Activated gamma-delta T cell treated with Interleukin-2 at 50 U/mL for 16 hours (primary cell): Measurements from ENCODE around the gene CBX6.

Experiments
- DNase-seq: peaks from one replicate; pipeline ENCODE4 v3.0.0-alpha.2; 2020

Gene CBX6

DNA sequence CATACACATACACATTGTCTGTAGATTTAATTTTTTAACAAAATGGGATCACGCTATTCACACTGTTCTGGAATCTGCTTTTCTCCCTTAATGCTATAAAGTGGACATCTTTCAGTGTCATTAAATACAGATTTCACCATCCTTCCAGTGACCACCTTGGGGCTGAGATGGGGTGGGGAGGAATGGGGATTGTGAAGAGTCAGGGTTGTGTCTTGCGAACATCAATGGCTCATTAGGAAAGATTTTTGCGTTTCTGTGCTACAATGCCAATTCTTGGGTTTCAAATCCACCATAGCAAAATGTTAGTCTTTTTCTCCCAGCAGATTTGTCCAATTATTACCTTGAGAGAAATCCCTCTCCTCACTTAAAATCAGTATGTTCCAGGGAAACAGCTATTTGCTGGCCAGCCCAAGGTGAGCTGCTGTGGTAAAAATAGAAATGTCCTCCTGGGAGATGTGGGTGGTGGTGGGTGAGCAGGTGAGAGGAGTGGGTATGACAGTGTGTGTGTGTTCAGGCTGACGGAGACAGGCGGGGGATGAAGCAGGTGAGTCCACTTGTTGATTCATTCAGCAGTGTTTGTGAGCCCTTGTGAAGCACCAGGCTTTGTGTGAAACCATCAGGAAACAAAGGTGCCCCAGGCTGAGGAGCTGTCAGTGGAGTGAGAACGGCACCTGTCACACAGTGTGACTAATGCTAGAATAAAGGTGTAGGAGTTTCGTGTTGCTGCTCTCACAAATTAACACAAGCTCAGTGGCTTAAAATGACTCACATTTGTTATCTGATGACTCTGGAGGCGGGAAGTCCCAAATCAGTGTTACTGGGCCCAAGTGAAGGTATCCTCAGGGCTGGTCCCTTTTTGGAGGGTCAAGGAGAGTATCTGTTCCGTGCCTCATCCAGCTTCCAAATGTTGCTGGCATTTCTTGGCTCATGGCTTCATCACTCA is 1.7 kb upstream of the CBX6 start:
- peak; percentile 63 for DNase-seq

DNA sequence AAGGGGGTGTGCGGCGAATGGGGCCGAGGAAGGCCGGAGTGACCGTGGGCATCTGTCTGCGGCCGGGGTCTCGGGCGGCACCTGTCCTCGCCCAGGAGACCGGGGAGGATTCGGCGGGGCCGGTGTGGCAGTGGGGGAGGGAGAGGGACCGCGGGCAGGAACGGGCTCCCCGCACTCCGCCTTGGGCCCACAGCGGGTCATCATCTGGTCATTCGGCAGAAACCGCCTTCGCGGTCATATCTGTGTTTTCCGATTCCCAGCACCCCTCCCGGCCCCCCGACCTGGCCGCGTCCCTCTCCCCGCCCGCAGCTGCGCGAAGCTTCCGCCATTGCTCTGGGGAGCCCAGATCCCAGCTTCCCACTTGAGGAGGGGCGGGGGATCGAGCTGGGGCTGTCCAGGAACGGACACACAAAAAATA is 824 bp upstream of the CBX6 start:
- no peak for DNase-seq

DNA sequence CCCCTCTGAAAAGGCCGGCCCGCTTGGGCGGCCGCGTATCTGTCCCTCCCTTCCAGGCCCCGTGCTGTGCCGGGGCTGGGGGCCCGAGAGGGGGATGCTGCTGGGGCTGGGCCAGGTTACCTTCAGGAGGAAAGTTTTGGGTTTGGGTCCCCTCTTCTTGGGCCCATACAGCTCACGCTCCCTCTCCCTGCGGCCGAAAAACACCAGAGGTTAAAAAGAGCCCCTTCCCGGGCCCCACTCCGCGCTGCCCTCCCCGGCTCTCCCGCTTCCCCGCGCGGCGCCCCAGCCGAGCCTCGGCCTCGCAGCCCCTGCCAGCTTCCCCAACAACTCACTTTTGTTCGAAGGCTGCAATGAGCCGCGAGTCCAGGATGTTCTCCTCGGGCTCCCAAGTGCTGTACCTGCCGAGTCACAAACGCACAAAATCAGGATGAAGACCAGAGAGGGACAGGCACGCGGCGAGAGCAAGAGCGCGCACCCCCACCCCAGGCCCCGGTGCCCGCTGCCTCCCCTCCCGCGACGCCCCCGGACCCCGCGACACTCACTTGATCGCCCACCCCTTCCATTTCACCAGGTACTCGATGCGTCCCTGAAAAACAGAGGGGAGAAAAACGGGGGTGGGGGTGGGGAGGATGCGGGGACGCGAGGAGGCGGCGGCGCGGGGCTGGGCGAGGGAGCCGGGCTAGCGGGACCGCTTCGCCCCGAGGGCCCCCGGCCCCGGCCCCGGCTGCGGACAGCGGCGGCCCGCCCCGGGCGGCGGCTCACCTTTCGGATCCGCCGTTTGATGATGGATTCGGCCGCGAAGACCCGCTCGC is 450 bp downstream of the CBX6 start:
- no peak for DNase-seq

DNA sequence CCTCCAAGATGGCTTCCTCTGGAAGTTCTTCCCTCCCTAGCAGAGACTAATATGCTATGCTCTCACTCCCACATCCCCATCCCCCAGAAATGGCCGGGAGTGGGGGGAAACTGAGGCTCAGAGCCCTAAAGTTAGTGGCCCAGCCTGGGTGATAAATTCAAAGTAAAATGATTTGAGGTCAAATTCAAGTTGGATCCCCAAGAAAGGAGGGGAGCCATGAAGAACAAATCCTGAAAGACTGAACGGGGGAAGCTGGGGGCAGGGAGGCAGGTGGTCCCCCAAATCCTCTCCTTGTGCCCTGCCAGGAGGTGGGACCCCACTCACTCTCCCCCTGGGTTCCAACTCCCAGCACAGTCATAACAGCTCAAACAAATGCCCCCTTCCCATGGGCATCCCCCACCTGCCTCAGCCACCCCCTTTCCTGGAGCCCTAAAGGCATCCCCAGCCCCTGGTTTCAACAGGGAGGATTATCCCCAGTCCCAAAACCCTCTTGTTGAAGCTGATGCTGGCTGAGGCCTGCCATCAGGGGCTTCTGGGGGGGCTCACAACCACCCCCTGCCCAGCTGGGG is 1.1 kb downstream of the CBX6 start:
- no peak for DNase-seq

DNA sequence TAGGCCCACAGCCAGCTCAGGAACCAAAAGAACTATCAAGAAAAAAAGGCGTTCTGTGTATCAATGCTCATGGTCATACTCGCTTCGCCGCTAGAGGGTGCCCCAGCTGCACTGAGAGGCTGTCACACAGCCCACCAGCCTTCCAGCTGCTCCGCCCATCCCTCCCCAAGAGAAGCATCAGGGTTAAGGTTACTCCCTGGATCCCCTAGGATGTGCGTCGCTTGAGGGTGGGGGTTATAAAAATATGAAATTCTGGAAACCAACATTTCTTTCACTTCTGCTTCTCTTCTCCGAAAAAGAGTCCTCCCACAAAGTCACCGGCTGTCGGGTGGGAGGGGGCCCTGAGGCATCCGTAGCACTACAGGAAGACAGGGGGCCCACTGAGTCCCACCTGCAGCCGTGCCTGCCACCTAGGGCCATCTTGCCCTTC is 1.7 kb downstream of the CBX6 start:
- peak; percentile 85 for DNase-seq

DNA sequence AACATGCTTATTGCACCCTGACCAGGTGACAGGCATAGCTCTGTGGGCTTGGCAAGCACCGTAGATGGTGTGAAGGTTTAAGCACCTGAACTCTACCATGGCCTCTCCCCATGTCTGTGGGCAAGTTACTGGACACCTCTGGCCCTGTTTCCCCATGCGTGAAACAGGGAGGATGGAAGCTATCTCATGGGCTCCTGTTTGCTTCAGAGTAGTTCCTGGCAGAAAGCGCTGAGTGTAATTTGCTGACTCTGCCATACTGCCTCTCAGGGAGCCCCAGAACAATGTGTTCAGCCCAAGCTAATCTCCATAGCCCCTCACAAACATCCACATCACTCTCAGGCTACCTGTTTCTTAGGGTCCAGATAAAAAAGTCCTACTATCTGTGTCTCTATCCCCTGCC is 2.4 kb downstream of the CBX6 start:
- no peak for DNase-seq

DNA sequence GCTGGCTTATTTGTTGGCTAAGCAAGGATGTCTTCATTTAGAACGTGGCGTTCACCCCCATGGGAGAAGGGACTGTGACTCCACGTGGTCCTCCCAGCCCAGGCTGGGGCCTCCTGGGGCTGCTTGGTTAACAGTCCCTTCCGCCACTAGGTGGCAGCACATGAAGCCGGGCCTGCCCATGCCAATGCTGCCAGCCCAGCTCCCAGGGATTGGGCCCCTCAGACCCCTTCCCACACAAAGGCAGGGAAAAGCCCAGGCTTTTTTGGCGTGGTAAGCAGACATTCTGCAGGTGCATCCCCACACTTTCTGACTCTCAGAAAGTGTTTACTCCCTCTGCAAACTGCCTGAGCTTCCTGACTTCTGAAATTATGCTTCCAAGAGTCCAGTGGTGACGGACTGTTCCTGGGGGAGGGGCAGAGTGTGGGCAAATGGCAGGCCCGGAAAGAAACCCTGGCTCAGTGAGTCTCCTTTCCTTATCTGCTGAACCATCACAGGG is 3.1 kb downstream of the CBX6 start:
- peak; percentile 84 for DNase-seq

DNA sequence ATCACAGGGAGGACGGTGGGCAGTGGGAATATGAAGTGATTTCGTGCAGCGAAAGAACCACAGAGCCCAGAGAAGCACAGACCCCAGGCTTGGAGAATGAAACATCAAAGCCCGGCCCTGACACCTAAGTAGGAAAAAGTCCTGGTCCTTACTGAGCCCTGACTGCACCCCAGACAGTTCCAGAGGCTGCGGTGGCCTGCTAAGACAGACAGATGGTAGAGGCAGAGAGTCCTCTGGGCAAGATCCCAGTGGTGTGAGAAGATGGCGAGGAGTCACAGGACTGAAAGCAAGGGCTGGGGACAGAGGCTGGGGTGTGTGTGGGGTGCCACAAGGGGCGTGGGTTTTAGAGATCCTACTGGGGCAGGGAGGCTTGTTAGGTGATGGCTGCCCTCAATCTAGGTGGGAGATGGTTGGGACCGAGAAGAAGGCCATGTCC is 3.7 kb downstream of the CBX6 start:
- DNase-seq, result no peak

DNA sequence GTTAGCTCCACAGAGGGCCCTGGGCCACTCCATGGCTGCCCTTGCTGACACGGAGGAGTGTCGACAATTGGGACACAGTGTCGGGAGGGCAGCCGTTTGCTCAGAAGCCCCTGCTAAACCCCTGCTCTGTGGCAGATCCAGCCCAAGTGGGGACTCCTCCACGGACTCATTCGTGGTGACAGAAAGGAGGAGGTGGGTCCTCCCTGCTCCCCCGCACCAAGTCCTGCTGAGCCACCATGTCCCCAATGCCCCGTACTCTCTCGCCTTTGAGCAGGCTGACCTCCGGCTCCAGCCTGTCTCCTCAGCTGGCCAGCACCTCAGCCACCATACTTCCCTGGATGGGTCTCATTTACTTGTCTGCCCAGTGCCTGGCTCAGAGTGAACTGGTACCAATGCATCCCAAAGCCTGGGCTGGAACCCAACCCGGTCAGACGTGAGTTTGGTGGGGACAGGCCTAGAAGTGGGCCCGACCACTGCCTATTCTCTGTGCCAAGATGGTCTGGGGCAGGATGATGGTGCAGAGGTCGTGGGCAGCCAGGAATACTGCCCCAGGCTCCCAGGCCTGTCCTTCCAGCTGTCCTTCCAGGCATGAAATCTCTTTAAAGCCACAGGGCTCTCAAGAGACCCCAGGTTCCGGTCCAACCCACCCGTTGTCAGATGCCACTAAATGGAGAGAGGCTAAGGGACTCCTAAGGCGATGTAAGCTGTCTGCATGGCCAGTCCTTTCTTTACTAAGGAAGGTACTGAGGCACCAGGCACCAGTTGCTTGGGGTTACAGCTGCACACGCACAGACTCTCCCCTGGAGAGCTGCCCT is 4.3 kb downstream of the CBX6 start:
- no peak for DNase-seq

DNA sequence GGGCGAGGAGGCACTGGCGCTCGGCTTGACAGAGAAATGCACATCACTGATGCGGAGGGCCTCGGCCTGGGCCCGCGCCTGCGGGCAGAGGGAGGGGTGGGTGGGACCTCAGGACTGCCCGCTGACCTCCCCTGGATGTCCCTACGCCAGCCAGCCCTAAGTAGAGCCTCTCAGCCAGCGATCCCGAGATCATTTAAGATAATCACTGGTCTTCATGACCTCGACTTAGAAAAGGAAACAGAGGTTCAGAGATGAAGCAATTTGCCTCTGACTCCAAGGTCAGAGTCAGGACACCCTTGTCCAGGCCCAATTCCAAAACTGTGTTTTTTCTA is 4.9 kb downstream of the CBX6 start:
- DNase-seq, result no peak

DNA sequence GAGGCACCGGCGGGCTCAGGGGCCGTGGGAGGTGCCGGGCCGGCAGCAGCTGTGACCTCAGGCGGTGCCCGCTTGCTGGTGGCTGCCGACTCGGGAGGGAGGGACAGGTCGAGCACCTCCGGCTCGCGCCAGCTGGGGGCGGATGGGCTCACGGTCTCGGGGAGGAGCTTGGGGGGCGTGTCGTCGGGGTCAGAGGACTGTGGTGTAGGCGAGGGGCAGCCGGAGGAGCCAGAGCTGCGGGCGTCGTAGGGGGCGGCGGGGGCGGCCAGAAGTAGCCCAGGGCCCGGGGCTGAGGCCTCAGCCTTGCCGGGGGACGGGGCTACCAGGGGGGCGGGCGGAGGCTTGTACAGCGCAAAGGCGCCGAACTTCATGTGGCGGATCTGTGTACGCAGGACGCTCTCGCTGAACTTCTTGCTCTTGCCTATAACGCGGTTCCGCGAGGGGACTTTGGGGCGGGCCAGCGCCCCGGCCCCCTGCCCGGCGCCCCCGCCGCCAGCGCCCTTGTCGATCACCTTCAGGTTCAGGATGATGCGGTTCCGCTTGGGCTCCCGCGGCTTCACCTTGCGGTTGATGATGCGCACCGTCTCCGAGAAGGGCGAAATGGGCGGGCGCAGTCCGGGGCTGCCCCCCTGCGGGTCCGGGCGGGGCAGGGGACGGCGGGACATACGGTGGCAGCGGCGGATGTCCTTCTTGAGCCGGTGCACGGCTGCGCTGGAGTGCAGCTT is 5.5 kb downstream of the CBX6 start:
- no peak for DNase-seq

DNA sequence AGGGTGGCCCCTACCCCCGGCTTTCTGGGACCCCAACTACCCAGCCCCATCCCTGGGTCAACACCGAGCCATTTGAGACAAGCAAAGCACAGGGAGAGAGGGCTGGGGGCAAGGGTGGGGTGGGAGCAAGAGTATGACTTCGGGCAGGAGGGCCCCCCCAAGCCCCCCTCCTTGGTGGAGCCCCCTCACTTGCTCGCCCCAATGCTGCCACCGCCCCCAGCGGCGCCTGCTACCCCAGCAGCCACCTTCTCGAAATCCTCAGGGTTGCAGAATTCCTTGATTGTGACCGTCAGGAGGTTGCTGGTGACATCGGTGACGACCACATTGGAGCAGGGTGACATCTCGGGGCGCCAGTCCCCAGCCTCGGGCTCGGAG is 6.0 kb downstream of the CBX6 start:
- DNase-seq, result no peak

DNA sequence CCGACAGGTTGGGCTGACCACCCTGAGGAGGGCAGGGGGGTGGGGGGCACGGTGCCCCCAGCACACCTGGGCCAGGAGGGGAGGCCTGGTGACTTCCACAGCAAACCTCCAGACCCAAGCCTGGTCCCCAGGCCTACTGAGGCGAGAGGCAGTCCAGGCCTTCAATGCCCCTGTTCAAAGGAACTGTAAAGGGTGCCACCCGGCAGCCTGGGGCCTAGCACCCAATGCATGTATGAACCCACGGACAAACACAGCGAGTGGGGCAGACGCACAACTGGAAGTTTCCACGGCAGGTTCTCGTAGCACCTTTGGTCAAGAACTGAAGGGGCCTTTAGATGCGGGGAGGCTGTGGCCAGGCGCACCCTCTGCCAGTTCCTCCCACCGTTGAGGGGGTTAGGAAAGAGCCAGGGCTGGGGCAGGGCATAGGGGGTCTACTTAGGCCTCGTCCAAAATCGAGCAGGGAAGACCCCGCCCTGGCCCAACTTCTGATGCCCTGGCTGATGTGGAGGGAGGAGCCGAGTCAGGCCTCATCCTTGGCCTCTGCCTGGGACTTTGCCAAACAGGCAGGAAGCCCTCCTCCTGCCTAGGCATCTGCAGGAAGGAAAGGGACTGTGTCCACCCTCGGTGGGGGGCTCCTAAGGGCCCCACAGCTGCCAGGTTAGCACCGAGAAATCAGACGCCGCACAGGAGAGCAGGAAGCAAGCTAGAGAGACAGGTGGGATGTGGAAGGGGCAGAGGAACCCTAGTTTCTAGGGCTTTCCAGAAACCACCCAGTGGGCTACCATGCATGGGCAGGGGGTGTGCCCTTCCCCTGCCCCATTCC is 6.6 kb downstream of the CBX6 start:
- no peak for DNase-seq

DNA sequence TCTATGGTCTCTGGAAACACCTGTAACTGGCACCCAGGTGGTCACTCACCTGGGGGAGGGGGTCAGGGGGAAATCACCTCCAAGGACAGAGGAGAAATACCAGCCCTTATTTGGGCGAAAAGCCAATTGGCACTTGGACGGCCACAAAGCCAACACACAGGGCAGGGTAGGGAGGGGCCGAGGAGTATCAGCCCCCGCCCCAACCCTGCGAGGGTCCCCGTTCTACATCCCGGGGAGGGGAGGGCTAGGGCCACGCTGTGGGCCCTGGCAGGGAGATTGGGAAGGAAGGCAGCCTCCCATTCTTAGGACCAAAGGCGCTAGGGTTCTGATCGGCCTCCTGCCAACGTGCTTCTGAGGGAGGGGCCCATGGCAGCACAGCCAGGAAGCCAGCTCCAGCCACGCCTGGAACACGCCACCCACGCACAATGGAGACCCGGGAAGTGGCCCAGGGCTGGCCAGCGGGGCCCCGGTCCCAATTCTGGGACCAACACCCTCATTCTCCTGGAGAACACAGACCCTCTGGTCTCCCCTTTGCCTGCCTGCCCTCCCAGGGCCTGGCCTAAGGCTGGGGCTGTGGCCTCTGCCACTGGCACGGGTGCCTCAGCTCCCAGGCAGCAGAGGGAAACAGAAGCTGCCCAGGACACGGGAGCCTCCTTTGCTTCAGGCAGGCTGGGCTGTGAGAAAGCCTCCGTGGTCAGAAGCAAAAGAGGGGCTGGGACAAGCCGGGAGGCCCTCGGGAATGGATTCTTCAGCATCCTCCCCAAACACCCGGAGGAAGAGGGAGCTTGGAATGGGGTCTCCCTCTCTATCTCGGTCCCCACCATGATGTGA is 7.4 kb downstream of the CBX6 start:
- no peak for DNase-seq

DNA sequence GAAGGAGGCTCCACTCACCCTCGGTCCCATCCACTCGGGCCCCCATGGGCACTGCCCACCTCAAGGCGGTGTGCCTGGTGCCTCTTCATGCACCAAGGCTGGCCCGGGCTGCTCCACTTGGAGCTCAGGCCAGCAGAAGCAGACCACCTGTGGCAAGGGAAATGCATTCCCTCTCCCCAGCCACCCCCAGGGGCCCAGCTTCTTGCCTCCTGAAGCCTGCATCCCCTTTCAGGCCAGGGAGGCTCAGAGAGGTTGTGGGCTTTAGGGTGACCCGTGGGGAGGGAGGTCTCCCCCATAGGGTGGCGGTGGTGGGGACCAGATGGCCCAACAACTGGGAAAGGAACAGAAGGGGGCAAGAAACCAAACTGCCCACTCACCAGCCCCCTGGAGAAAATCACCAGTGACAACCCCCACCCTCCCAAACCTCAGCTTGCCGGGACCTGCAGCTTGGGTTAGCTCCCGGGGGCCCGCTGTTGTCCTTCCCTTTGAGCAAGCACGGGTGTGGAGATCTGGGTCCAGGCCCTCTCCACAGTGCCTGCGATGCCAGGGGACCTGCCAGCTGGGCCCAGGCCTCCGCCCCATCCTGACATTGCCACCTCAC is 8.4 kb downstream of the CBX6 start:
- no peak for DNase-seq

DNA sequence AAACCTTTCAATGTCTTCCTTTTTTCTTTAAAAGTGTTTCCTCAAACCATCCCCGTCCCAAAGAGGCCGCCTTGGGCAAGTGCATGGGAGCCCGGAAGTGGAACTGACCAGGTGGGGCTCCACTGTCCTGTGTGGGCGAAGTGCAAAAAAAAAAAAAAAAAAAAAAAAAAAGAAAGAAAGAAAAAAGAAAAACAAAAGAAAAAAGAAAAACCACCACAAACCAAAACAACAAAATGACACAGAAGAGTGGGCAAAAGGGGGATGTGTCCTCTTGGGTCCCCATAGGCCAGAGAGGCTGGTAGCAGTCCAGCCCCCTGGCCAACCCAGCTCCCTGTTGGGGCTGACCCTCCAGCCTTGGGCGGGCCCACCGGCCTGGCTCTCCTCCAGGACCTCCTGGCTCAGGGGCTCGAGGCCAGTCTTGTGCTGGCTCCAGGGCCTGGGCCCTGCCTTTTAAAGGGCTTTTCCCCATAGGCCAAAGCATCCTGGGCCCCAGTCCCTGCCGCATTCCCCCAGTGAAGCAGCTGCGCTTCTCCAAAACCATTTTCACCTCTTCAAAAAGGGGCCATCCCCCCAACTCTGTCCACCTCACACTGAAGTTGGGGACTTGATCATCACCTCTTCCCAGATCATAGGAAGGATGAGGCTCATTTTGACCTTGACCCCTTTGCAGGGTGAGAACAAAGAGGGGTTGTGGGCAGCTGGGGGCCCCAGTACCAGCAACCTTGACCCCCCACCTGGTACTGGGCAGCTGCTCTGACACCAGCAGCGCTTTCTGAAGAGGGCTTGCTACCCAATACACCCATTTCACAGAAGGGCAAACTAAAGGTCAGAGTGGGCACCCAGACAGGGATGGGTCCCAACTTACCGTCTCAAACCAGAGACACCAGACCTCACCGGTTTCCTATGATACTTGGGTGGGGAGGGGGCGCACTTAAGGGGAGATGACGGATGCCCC is 9.4 kb downstream of the CBX6 start:
- no peak for DNase-seq

DNA sequence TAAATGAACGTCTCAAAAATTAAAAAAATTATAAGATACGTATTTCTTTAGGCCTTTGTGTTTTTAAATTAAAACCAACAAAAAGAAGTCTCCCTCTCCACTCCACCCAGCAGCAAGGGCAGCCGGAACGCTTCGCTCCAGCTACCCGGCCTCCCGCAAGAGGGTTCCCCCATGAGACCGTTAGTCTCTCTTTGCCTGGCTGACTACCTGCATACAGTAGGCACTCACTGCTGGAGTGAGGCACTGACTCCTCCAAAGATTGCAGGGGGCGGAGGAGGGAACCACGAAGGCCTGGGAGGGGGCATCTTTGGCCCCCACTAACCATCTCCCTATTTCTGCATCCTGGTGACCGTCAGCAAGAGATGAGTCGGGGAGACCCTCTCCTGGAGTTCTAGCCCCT is 10.1 kb downstream of the CBX6 start:
- DNase-seq, result no peak

DNA sequence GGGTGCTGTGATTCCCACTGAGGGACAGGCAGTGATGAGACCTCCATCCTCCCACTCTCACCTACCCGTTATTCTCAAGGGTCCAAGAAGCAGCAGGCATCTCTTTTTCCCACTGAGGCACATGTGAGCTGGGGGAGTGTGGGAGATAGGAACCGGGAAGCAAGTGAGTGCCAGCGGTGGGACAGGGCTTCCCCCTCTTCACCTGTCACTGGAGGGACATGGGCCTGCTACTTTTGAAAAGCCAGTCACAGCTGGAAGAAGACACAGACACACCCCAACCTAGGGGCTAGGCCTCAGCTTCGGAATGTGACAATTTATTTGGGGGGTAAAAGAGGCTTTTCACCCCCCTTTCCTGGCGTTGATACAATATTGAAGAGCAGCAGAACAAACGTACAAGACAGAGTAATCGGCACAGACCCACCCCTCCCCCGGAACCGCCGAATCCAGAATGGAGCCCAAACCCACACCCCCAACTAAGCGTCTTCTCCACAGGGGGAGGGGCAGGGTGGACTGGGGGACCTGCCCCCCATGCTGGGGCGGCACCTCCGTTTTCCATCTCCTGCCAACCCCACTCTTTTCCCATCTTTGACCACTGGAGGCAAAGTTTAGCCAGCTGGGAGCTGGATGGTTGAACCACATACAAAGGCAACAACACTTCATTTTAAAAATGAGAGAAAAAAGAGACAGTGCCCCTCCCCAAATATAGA is 10.7 kb downstream of the CBX6 start:
- DNase-seq, result no peak
